GM18526 (cell line): ENCODE data around the gene TMEM63C.

ENCODE experiments used
- POLR2A ChIP-seq: IDR thresholded peaks from 3 replicates; pipeline ENCODE4 v1.6.1; 2011; ENCODE audit not compliant: insufficient read length; ENCODE audit errors: extremely low read depth

Gene TMEM63C

GRCh38 chr14:77180726-77181602, 634 bp upstream of the TMEM63C start:
- no peak for TF ChIP-seq POLR2A

- TF ChIP-seq POLR2A: no peak
These were observed 2.3 kb downstream of the TMEM63C start for GRCh38 chr14:77183896-77184295.

GRCh38 chr14:77184396-77185092, 2.9 kb downstream of the TMEM63C start:
- TF ChIP-seq POLR2A: no peak

GRCh38 chr14:77185093-77185465, 3.5 kb downstream of the TMEM63C start:
- no peak for TF ChIP-seq POLR2A

GRCh38 chr14:77186911-77187648, 5.5 kb downstream of the TMEM63C start:
- TF ChIP-seq POLR2A: no peak

- no peak for TF ChIP-seq POLR2A
These were observed 6.0 kb downstream of the TMEM63C start for GRCh38 chr14:77187649-77188012.

GRCh38 chr14:77189479-77189878, 7.9 kb downstream of the TMEM63C start:
- TF ChIP-seq POLR2A: no peak

GRCh38 chr14:77190977-77191376, 9.4 kb downstream of the TMEM63C start:
- no peak for TF ChIP-seq POLR2A

GRCh38 chr14:77194706-77195105, 13.1 kb downstream of the TMEM63C start:
- no peak for TF ChIP-seq POLR2A

- no peak for TF ChIP-seq POLR2A
These were observed 14.2 kb downstream of the TMEM63C start for GRCh38 chr14:77195766-77196165.

GRCh38 chr14:77197988-77198387, 16.4 kb downstream of the TMEM63C start:
- TF ChIP-seq POLR2A: no peak

- no peak for TF ChIP-seq POLR2A
These were observed 17.0 kb downstream of the TMEM63C start for GRCh38 chr14:77198561-77198960.

GRCh38 chr14:77199590-77199989, 18.0 kb downstream of the TMEM63C start:
- no peak for TF ChIP-seq POLR2A

- TF ChIP-seq POLR2A: no peak
These were observed 18.9 kb downstream of the TMEM63C start for GRCh38 chr14:77200406-77200985.

GRCh38 chr14:77201696-77202095, 20.1 kb downstream of the TMEM63C start:
- TF ChIP-seq POLR2A: no peak
